GM19238 (cell line): ENCODE measurements around the gene FAM107A.

Experiments
- DNase-seq: peaks from one replicate; pipeline ENCODE4 v3.0.0; 2011; ENCODE audit warnings: low spot score; ENCODE audit not compliant: insufficient read length

Gene FAM107A

GRCh38 chr3:58519668-58520402 lies 57.4 kb downstream of the FAM107A start:
- no peak for DNase-seq

- DNase-seq: no peak
These were observed 58.9 kb downstream of the FAM107A start for GRCh38 chr3:58518291-58518789.

GRCh38 chr3:58514405-58514804 lies 62.8 kb downstream of the FAM107A start:
- DNase-seq: no peak
